ENCODE results near the gene EPHA2. TPM values are rescaled to one million over a fixed set of nuclear protein-coding genes. Genes with fewer than 3 reads are reported as not detected.

EPHA2 gene
- total RNA-seq, 2 experiments from 2014 or later = not detected

DNA sequence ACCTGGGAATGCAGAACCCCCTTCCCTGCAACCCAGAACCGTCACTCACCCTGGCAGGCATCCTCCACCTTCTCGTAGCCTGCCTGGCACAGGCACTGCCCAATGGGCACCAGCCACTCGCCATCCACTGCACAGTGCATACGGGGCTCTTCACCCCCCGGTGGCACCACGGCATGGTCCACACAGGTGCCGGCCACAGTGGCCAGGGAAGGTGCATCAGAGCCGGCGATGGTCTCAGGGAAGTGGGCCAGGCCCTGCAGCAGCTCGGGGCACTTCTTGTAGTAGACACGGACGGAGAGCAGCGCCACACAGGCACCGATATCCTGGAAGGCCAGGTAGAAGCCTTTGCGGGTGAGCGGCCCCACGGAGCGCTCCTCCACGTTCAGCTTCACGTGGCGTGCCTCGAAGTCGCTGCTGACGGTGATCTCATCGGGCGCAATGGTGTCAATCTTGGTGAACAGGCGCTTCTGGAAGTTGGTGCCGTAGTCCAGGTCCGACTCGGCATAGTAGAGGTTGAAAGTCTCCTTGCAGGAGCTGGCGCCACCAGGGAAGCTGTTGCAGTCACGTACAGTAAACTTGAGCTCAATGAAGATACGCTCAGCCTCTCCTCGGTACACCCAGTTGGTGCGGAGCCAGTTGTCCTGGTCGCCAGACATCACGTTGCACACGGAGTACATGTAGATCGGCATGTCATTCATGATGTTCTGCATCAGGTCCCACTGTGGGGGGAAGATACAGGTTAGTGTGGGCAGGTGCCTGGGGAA, 7.4 kb downstream of the EPHA2 start:
- ChIA-PET POLR2A (interaction anchor here (1.2 kb wide), 1 partner anchor 14 kb away, joined by 3 read pairs; no protein-coding TSS in a partner anchor), CTCF (interaction anchor here (1.9 to 2.3 kb wide), 2 partner anchors 66 to 70 kb away, joined by 5 to 6 read pairs; no protein-coding TSS in a partner anchor)
- Mint-ChIP-seq H3K27ac (no peak overlapping the region), H3K4me1 (no peaks in the 10 kb centered on the region), H3K4me3 (no peak overlapping the region), H3K36me3 (ENCODE audit: low read depth) (no peaks in the 10 kb centered on the region), H3K9me3 (no peaks in the 10 kb centered on the region), H3K27me3 (peaks cover 10% of the 10 kb centered on the region)
- DNase-seq = no peak

GRCh38 chr1:16147156-16147926, 8.5 kb downstream of the EPHA2 start:
- POLR2A ChIA-PET = interaction anchor here (1.2 kb wide), 1 partner anchor 16 kb away, joined by 3 read pairs; no protein-coding TSS in a partner anchor
- CTCF ChIA-PET = interaction anchor here (1.9 to 2.3 kb wide), 2 partner anchors 65 to 68 kb away, joined by 5 to 6 read pairs; no protein-coding TSS in a partner anchor
- Mint-ChIP-seq H3K36me3 (ENCODE audit: low read depth) (no peaks in the 10 kb centered on the region), H3K4me1 (no peaks in the 10 kb centered on the region), H3K4me3 (no peak overlapping the region), H3K27ac (no peak overlapping the region), H3K9me3 (no peaks in the 10 kb centered on the region), H3K27me3 (peaks cover 8% of the 10 kb centered on the region)
- DNase-seq = no peak

DNA sequence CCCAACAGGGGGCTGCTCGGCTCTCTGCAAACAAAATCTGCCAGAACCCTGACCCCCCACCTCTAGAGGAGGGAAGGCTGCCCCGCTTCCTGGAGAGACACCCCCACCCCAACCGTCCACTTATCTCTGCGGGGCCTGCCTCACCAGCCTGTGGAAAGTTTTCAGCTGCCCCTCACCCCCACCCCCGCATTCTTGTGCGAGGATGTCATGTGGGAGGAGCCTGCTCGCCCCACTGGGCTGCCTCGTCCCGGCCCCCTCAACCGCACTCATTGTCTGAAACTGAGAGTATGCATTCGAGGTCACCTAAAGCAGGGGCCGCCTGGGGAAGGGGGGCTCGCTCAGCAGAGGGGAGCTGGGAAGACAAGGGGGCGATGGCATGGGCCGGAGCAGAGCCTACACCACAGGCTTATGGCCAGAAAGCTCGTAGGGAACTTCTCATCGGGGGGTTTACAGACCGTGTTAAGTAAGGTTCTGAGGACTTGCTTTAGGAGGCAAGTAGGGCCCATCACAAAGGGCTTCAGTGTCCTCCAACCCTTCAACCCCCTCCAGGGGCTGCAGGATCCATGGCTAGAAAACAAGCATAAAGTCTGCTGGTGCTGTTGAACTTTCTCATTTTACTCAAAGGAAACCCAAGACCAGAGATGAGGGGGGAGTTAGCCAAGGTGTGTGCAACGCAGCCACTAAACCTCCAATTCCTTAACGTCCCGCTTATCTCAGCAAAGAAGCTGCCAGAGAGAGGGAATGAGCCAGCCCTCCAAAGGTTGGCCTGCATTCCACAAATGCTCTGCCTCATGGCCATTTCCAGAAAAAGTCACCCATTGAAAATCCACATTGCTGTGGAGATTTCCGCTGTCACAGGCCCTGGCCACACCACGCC, 9.4 kb downstream of the EPHA2 start:
- no peaks in the 10 kb centered on the region for H3K4me1 Mint-ChIP-seq
- H3K27ac Mint-ChIP-seq = no peak overlapping the region
- no peak for DNase-seq
- ChIA-PET CTCF (interaction anchor here (2.3 kb wide), 1 partner anchor 68 kb away, joined by 5 read pairs; no protein-coding TSS in a partner anchor), POLR2A (no interaction called here)
- H3K27me3 Mint-ChIP-seq = peaks cover 7% of the 10 kb centered on the region
- no peaks in the 10 kb centered on the region for H3K36me3 Mint-ChIP-seq (ENCODE audit: low read depth)
- H3K9me3 Mint-ChIP-seq = no peaks in the 10 kb centered on the region
- H3K4me3 Mint-ChIP-seq = no peak overlapping the region

DNA sequence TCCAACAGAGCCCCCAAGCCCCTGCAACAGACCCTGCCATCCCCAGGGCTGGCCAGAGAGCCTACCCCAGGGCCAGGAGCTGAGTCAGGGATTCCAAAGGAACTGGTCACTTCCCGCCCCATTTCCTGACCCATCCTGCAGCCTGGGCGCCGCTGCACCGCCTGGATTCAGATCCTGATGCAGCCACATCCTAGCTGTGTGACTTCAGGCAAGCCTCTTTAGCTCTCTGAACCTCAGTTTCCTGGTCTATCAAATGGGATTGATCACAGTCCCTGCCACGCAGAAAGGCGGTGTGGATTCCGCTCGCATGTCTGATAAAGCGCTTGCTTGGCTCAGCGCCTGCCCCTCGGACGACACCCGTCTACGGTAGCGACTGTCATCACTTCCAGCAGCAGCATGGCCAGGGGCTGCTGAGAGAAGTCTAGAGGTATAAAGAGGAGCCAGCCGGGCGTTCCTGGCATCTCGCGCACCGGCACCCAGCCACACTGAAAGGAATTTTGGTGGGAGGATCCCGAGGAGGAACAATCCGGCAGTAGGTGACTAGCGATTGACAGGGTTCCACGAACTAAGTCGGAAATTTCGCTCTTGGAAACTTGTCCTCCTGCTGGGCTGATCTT, 10.1 kb downstream of the EPHA2 start:
- H3K9me3 Mint-ChIP-seq = no peaks in the 10 kb centered on the region
- DNase-seq = no peak
- no peaks in the 10 kb centered on the region for H3K36me3 Mint-ChIP-seq (ENCODE audit: low read depth)
- peaks cover 7% of the 10 kb centered on the region for H3K27me3 Mint-ChIP-seq
- CTCF ChIA-PET = no interaction called here
- no peak overlapping the region for H3K4me3 Mint-ChIP-seq
- H3K4me1 Mint-ChIP-seq = no peaks in the 10 kb centered on the region
- no peak overlapping the region for H3K27ac Mint-ChIP-seq
- POLR2A ChIA-PET = no interaction called here

DNA sequence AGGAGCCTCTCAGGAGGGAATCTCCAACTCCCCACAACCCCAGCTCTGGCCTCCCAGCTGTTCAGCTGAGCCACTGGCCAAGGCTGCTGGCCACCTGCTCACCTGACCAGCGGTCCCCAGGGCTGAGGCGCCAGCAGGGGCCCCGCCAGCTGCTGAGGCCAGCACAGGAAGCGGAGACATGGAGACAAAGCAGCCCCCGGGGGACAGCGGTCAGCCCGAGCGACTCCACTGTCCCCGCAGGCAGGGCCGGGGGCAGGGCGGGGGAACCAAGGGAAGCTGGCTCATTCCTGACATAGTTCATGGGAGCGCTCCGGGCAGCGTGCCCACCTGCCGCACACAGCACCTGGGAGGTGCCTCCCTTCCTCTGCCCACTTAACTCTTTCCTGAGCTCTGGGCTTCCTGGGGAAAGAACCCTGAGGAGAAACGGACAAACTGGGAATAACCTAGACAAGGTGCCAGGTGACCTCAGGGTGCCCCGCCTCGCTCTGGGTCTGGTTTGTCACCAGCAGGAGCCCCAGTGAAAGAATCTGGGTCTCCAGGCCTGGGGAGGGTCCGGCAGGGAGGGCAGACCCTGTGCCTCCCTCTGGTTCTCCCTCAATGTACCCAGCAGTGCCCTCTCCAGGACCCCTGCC, 10.7 kb downstream of the EPHA2 start:
- no peak for DNase-seq
- CTCF ChIA-PET = no interaction called here
- POLR2A ChIA-PET = no interaction called here

GRCh38 chr1:16144325-16145029, 11.4 kb downstream of the EPHA2 start:
- no peaks in the 10 kb centered on the region for H3K36me3 Mint-ChIP-seq (ENCODE audit: low read depth)
- peaks cover 1% of the 10 kb centered on the region for H3K4me1 Mint-ChIP-seq
- H3K27me3 Mint-ChIP-seq = peaks cover 7% of the 10 kb centered on the region
- ChIA-PET POLR2A (no interaction called here), CTCF (no interaction called here)
- no peak overlapping the region for H3K4me3 Mint-ChIP-seq
- no peak for DNase-seq
- H3K9me3 Mint-ChIP-seq = no peaks in the 10 kb centered on the region
- no peak overlapping the region for H3K27ac Mint-ChIP-seq

More for the DNA sequence above, 10.7 kb downstream of the EPHA2 start:
- Mint-ChIP-seq H3K4me1 (no peaks in the 10 kb centered on the region), H3K27me3 (peaks cover 7% of the 10 kb centered on the region), H3K9me3 (no peaks in the 10 kb centered on the region), H3K4me3 (no peak overlapping the region), H3K36me3 (ENCODE audit: low read depth) (no peaks in the 10 kb centered on the region), H3K27ac (no peak overlapping the region)

DNA sequence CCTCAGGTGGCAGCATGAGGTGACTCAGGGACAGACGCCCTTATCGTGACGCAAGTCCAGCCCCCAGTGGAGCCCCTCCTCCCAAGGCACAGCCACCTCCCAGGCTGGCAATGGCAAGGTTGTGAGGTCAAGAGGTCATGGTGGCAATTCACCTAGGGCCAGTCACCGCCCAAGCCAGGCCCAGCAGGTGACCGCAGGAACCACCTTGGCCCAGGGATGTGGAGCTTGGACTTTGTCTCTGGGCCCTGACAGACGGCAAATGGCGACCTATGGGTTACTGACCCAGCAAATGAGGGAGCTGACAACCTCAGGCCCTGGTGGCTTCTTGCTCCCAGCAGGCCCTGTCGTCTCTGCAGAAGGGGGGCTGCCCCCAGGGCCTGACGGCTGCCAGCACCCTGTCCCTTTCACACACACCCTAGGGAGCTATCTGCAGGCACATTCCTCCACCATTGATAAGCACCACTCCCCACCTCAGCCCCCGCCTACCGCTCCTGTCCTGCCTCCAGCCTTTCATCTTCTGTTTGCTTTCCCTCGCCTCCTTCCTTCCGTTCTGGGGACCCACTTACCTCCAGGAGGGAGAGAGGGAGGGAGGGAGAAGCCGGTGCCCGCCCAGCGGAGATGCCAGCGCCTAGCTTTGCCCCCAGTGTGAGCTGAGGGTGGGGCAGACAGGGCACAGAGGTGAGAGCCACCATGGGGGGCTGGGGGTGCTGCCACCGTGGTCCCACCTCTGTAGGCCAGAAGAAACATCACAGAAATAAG, 12.1 kb downstream of the EPHA2 start:
- ChIA-PET CTCF (interaction anchor here (0.6 kb wide), 1 partner anchor 429 kb away, joined by 5 read pairs; no protein-coding TSS in a partner anchor), POLR2A (no interaction called here)
- no peak for DNase-seq
- H3K27ac Mint-ChIP-seq = no peak overlapping the region
- peaks cover 7% of the 10 kb centered on the region for H3K27me3 Mint-ChIP-seq
- no peaks in the 10 kb centered on the region for H3K9me3 Mint-ChIP-seq
- H3K36me3 Mint-ChIP-seq (ENCODE audit: low read depth) = no peaks in the 10 kb centered on the region
- peaks cover 3% of the 10 kb centered on the region for H3K4me1 Mint-ChIP-seq
- no peak overlapping the region for H3K4me3 Mint-ChIP-seq

DNA sequence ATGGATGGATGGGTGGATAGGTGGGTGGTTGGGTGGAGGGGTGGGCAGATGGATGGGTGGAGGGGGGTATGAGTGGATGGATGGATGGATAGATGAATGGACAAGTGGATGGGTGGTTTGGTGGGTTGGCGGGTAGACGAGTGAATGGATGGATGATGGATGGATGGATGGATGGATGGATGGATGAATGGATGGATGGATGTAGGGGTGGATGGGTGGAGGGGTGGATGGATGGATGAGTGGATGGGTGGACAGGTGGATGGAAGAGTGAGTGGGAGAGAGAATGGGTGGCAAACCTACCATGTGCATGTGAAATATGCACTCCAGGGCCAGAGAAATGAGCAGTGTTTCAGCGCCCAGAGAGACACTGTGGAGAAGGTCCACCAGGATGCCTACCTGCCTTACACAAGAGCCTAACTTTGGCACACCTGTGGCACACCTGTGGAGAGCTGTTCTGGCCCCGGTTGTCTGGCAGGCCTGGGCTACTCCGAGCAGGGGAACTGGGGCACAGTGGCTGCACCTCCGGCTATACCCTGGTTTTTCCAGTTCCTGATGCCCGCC, 12.8 kb downstream of the EPHA2 start:
- ChIA-PET CTCF (interaction anchor here (0.6 kb wide), 1 partner anchor 429 kb away, joined by 5 read pairs; no protein-coding TSS in a partner anchor), POLR2A (no interaction called here)
- H3K27me3 Mint-ChIP-seq = peaks cover 7% of the 10 kb centered on the region

GRCh38 chr1:16142383-16142995, 13.4 kb downstream of the EPHA2 start:
- DNase-seq = no peak
- Mint-ChIP-seq H3K27me3 (peaks cover 5% of the 10 kb centered on the region), H3K4me1 (peaks cover 3% of the 10 kb centered on the region), H3K36me3 (ENCODE audit: low read depth) (no peaks in the 10 kb centered on the region), H3K9me3 (no peaks in the 10 kb centered on the region), H3K27ac (no peak overlapping the region), H3K4me3 (no peak overlapping the region)
- ChIA-PET CTCF (interaction anchor here (1.4 kb wide), 1 partner anchor 63 kb away, joined by 3 read pairs; no protein-coding TSS in a partner anchor), POLR2A (interaction anchor here (1.5 kb wide), 1 partner anchor 20 kb away, joined by 4 read pairs; no protein-coding TSS in a partner anchor)

More for the DNA sequence above, 12.8 kb downstream of the EPHA2 start:
- no peaks in the 10 kb centered on the region for H3K9me3 Mint-ChIP-seq
- H3K36me3 Mint-ChIP-seq (ENCODE audit: low read depth) = no peaks in the 10 kb centered on the region
- H3K27ac Mint-ChIP-seq = no peak overlapping the region
- no peak overlapping the region for H3K4me3 Mint-ChIP-seq
- no peak for DNase-seq
- H3K4me1 Mint-ChIP-seq = peaks cover 3% of the 10 kb centered on the region

- CTCF ChIA-PET = interaction anchor here (1.4 kb wide), 1 partner anchor 63 kb away, joined by 3 read pairs; no protein-coding TSS in a partner anchor
- POLR2A ChIA-PET = interaction anchor here (1.5 kb wide), 1 partner anchor 20 kb away, joined by 4 read pairs; no protein-coding TSS in a partner anchor
- Mint-ChIP-seq H3K27me3 (peaks cover 3% of the 10 kb centered on the region), H3K4me3 (no peak overlapping the region), H3K27ac (no peak overlapping the region), H3K9me3 (no peaks in the 10 kb centered on the region), H3K36me3 (ENCODE audit: low read depth) (no peaks in the 10 kb centered on the region), H3K4me1 (peaks cover 3% of the 10 kb centered on the region)
- DNase-seq = no peak
Observed at GRCh38 chr1:16141573-16142336, 14.1 kb downstream of the EPHA2 start.

Measured in activated CD4-positive, alpha-beta memory T cell treated with anti-CD3 and anti-CD28 coated beads, Interleukin-2, amount 10 ng/mL, durations not matched to agents 7 days and 5 days (primary cell).